ENCODE measurements around the gene ZFYVE16. TPM values are rescaled to one million over a fixed set of nuclear protein-coding genes. Genes with fewer than 3 reads are reported as not detected.

The ZFYVE16 gene
- polyA plus RNA-seq, 3 donors, result 9.4 to 15.8 (median 10.7) TPM

DNA sequence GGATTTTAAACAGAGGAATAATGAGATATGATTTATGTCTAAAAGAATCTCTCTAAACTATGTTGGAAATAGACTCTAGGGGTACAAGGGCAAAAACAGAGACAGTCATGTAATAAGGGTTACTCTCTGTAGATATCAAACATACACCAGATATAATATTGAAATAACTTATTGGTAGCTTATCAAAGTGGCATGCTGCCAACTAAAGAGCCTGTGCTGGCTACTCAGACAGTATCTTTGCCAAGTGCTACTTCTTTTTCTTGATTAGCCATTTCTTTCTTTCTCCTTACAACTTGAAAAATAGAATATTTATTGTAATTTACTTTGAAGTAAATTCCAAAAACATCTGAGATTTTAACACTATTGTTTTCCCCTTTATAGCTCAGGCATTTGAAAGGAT, 34.9 kb downstream of the ZFYVE16 start:
- Histone ChIP-seq H4K20me1 (ENCODE audit: insufficient read depth, low read length) (peaks cover 12% of the 10 kb centered on the region), H3K9ac (ENCODE audit: insufficient read depth, low read length, poor library complexity, severe bottlenecking) (no peak overlapping the region), H2AFZ (ENCODE audit: insufficient read depth, low read depth, low read length, poor library complexity, severe bottlenecking) (no peak overlapping the region), H3K36me3 (replicated peaks in 1 of 2; ENCODE audit: control insufficient read depth in 1 of 2, insufficient read depth in 2 of 2, low read length in 2 of 2) (peaks cover 62 to 94% of the 10 kb centered on the region in 2 donors), H3K27ac (ENCODE audit: low read depth in 1 of 2, low read length in 2 of 2) (no peak overlapping the region), H3K79me2 (ENCODE audit: insufficient read depth, low read length) (no peaks in the 10 kb centered on the region), H3K4me2 (replicated peaks; ENCODE audit: extremely low read depth, low read length, poor library complexity, severe bottlenecking) (no peak overlapping the region), H3K27me3 (ENCODE audit: control insufficient read depth in 2 of 2, insufficient read depth in 2 of 2, low read length in 2 of 2) (no peaks in the 10 kb centered on the region), H3K4me3 (replicated peaks in 1 of 3; ENCODE audit: low read depth in 2 of 3, low read length in 3 of 3) (no peak overlapping the region), H3K4me1 (ENCODE audit: control insufficient read depth in 1 of 2, insufficient read depth in 2 of 2, low read length in 2 of 2) (no peaks in the 10 kb centered on the region), H3K9me3 (replicated peaks in 1 of 2; ENCODE audit: control insufficient read depth in 1 of 2, insufficient read depth in 1 of 2, low read length in 2 of 2) (no peaks in the 10 kb centered on the region)
- H3K27ac Mint-ChIP-seq, result peak overlapping the region in 1 of 7 donors; percentile 20
- intact Hi-C loops (cut with micrococcal nuclease), result no loop called here
- no peak overlapping the region for H3K4me3 Mint-ChIP-seq
- H3K36me3 Mint-ChIP-seq, result peaks cover 64 to 75% of the 10 kb centered on the region in 2 donors
- TF ChIP-seq, protein P1, sequence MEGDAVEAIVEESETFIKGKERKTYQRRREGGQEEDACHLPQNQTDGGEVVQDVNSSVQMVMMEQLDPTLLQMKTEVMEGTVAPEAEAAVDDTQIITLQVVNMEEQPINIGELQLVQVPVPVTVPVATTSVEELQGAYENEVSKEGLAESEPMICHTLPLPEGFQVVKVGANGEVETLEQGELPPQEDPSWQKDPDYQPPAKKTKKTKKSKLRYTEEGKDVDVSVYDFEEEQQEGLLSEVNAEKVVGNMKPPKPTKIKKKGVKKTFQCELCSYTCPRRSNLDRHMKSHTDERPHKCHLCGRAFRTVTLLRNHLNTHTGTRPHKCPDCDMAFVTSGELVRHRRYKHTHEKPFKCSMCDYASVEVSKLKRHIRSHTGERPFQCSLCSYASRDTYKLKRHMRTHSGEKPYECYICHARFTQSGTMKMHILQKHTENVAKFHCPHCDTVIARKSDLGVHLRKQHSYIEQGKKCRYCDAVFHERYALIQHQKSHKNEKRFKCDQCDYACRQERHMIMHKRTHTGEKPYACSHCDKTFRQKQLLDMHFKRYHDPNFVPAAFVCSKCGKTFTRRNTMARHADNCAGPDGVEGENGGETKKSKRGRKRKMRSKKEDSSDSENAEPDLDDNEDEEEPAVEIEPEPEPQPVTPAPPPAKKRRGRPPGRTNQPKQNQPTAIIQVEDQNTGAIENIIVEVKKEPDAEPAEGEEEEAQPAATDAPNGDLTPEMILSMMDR (IDR thresholded peaks at IDR 0.05), result no peak
- H3K4me1 Mint-ChIP-seq, result no peaks in the 10 kb centered on the region
- H3K9me3 Mint-ChIP-seq, result no peaks in the 10 kb centered on the region
- no peak for DNase-seq
- no peaks in the 10 kb centered on the region for H3K27me3 Mint-ChIP-seq (ENCODE audit: low read depth in 3 of 3)

DNA sequence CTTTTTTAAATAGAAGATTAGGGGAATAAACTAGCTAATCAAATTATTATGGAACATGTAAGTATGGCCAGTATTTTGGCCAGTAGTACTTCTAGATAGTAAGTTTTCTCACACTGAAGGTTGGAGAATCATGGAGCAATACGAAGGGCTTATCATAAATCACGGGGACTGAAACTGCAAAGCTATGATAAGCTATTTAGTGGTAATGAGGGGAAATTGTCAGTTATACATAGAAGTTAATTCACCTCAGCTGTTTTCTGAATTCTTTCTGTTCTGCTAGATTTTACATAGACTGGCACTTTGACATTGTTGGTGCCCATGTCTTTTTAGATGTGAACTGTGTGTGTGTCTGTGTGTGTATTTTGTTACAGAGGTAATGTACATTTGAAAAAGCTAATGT, 45.5 kb downstream of the ZFYVE16 start:
- H3K4me2 ChIP-seq (replicated peaks; ENCODE audit: extremely low read depth, low read length, poor library complexity, severe bottlenecking), result no peak overlapping the region
- H3K9ac ChIP-seq (ENCODE audit: insufficient read depth, low read length, poor library complexity, severe bottlenecking), result no peak overlapping the region
- H3K4me3 ChIP-seq (replicated peaks in 1 of 3; ENCODE audit: low read depth in 2 of 3, low read length in 3 of 3), result no peak overlapping the region
- no peak overlapping the region for H3K27ac ChIP-seq (ENCODE audit: low read depth in 1 of 2, low read length in 2 of 2)
- peaks cover 68 to 97% of the 10 kb centered on the region in 2 donors for H3K36me3 ChIP-seq (replicated peaks in 1 of 2; ENCODE audit: control insufficient read depth in 1 of 2, insufficient read depth in 2 of 2, low read length in 2 of 2)
- H3K79me2 ChIP-seq (ENCODE audit: insufficient read depth, low read length), result no peaks in the 10 kb centered on the region
- H3K27me3 Mint-ChIP-seq (ENCODE audit: low read depth in 3 of 3), result no peaks in the 10 kb centered on the region
- no peaks in the 10 kb centered on the region for H4K20me1 ChIP-seq (ENCODE audit: insufficient read depth, low read length)
- H3K4me1 ChIP-seq (ENCODE audit: control insufficient read depth in 1 of 2, insufficient read depth in 2 of 2, low read length in 2 of 2), result no peaks in the 10 kb centered on the region
- WGBS (ENCODE audit: insufficient coverage), result 82% methylated on average over 2 of the region's 2 CpGs
- no peaks in the 10 kb centered on the region for H3K27me3 ChIP-seq (ENCODE audit: control insufficient read depth in 2 of 2, insufficient read depth in 2 of 2, low read length in 2 of 2)
- intact Hi-C loops (cut with micrococcal nuclease), result no loop called here
- H3K9me3 ChIP-seq (replicated peaks in 1 of 2; ENCODE audit: control insufficient read depth in 1 of 2, insufficient read depth in 1 of 2, low read length in 2 of 2), result no peaks in the 10 kb centered on the region
- H3K4me1 Mint-ChIP-seq, result no peaks in the 10 kb centered on the region
- H3K27ac Mint-ChIP-seq, result no peak overlapping the region
- TF ChIP-seq, protein P1 (IDR thresholded peaks at IDR 0.05), result no peak
- peaks cover 69 to 80% of the 10 kb centered on the region in 2 donors for H3K36me3 Mint-ChIP-seq
- no peak overlapping the region for H2AFZ ChIP-seq (ENCODE audit: insufficient read depth, low read depth, low read length, poor library complexity, severe bottlenecking)
- DNase-seq, result no peak
- H3K9me3 Mint-ChIP-seq, result peaks cover 0 to 2% (median 0%) of the 10 kb centered on the region in 7 donors
- no peak overlapping the region for H3K4me3 Mint-ChIP-seq

Data from CD14-positive monocyte (primary cell).